Peyer's patch (tissue), 4 donors: Measurements from ENCODE around the gene FRYL. TPM values are rescaled to one million over a fixed set of nuclear protein-coding genes. Genes with fewer than 3 reads are reported as not detected.
"Not testable (repeated sequence)": the region's sequence is repeated elsewhere in the genome, so short reads cannot be mapped to it uniquely, and the experiment has no call there.

Experiments
- DNase-seq, 3 donors: peaks; one replicate each; pipeline ENCODE4 v3.0.0-alpha.2; 2017 to 2019
- H3K27ac ChIP-seq, 4 donors: fragments of 200-600 bp; sonication (generic); one replicate each; pipeline ENCODE4 v1.5.1; 2016 to 2019
- H3K27me3 ChIP-seq, 2 donors: fragments of 200-600 bp; sonication (generic); one replicate each; pipeline ENCODE4 v1.5.1; 2019
- H3K36me3 ChIP-seq, 3 donors: fragments of 200-600 bp; sonication (generic); one replicate each; pipeline ENCODE4 v1.5.1; 2016 to 2019
- H3K4me1 ChIP-seq, 4 donors: fragments of 200-600 bp; sonication (generic); one replicate each; pipeline ENCODE4 v1.5.1; 2016 to 2019
- H3K4me3 ChIP-seq, 4 donors: fragments of 200-600 bp; sonication (generic); 1 replicate in 3 of 4; 2 replicates in 1 of 4; pipeline ENCODE4 v1.5.1; 2016 to 2019; ENCODE audit warnings: mild to moderate bottlenecking in 1 of 4
- H3K9me3 ChIP-seq, 4 donors: fragments of 200-600 bp; sonication (generic); one replicate each; pipeline ENCODE4 v1.5.1; 2016 to 2019; ENCODE audit warnings: mild to moderate bottlenecking in 1 of 4
- CTCF ChIP-seq, 6 experiments: fragments of 450-650 bp in 4 of 6; fragments of 200-600 bp in 2 of 6; sonication (generic) in 1 of 6; IDR thresholded peaks; one replicate each; pipeline ENCODE4 v1.5.1; 2017 to 2019; ENCODE audit warnings: antibody characterized with exemption in 6 of 6, mild to moderate bottlenecking in 3 of 6, moderate library complexity in 1 of 6
- POLR2A ChIP-seq, 2 donors: fragments of 450-650 bp; IDR thresholded peaks; one replicate each; pipeline ENCODE4 v1.5.1; 2017; ENCODE audit warnings: antibody characterized with exemption in 2 of 2, mild to moderate bottlenecking in 2 of 2, moderate library complexity in 2 of 2
- total RNA-seq, 4 donors: library from RNA; depleted of rRNA; stranded (reverse); fragments of >200 nt; gene quantifications; one replicate each; pipeline ENCODE4 v1.1.0, GENCODE V29; 2016

FRYL gene
- total RNA-seq, 4 donors from 2014 or later = 220 to 253 (median 241) TPM

DNA sequence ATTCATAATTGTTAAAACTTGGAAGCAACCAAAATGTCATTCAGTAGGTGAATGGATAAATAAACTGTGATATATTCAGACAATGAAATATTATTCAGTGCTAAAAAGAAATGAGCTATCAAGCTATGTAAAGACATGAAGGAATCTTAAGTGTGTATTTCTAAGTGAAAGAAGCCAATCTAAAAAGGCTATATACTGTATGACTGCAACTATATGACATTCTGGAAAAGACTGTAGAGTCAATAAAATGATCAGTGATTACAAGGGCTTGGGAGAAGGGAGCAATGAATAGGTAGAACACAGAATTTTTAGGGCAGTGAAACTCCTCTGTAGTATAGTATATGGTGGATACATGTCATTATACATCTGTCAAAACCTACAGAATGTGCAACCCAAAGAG, 139.9 kb downstream of the FRYL start:
- no peaks in the 10 kb centered on the region for H3K27me3 ChIP-seq
- no peak overlapping the region for H3K27ac ChIP-seq
- DNase-seq = no peak
- peaks cover 0 to 18% (median 5%) of the 10 kb centered on the region in 4 donors for H3K4me1 ChIP-seq
- no peak overlapping the region for H3K4me3 ChIP-seq
- TF ChIP-seq POLR2A (IDR thresholded peaks at IDR 0.05) (no peak), CTCF (IDR thresholded peaks at IDR 0.05) (no peak)
- H3K9me3 ChIP-seq = no peaks in the 10 kb centered on the region
- H3K36me3 ChIP-seq = no peaks in the 10 kb centered on the region

GRCh38 chr4:48639807-48640206, 140.3 kb downstream of the FRYL start:
- Histone ChIP-seq H3K9me3 (no peaks in the 10 kb centered on the region), H3K27me3 (no peaks in the 10 kb centered on the region), H3K36me3 (no peaks in the 10 kb centered on the region), H3K4me3 (no peak overlapping the region), H3K27ac (no peak overlapping the region), H3K4me1 (peaks cover 0 to 19% (median 5%) of the 10 kb centered on the region in 4 donors)
- TF ChIP-seq POLR2A (IDR thresholded peaks at IDR 0.05) = no peak
- no peak for TF ChIP-seq CTCF (IDR thresholded peaks at IDR 0.05)
- no peak for DNase-seq

DNA sequence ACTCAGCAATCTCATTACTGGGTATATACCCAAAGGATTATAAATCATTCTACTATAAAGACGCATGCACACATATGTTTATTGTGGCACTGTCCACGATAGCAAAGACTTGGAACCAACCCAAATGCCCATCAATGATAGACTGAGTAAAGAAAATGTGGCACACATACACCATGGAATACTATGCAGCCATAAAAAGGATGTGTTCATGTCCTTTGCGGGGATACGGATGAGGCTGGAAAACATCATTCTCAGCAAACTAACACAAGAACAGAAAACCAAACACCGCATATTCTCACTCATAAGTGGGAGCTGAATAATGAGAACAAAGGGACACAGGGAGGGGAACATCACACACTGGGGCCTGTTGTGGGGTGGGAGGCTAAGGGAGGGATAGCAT, 141.5 kb downstream of the FRYL start:
- H3K27ac ChIP-seq = not testable (repeated sequence)

DNA sequence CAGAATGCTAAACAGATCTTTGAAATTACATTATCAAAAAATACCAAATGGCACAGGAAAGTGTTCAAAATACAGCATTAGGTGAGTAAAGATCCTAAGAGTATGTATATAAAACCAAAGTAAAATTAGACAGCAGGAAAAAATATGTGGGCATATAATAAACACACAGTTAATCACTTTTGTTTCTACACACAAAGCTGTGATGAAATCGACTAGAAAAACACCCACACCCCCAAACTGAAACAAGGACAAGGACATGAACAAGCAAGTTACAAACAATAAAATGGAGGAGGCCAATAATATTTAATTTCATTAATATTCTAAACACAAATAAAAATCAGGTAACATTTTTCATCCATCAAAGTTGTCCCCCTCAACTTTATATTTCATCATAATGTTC, 143.2 kb downstream of the FRYL start:
- no peak overlapping the region for H3K27ac ChIP-seq
- no peaks in the 10 kb centered on the region for H3K36me3 ChIP-seq
- no peak for TF ChIP-seq CTCF (IDR thresholded peaks at IDR 0.05)
- TF ChIP-seq POLR2A (IDR thresholded peaks at IDR 0.05) = no peak
- H3K4me3 ChIP-seq = no peak overlapping the region
- H3K27me3 ChIP-seq = no peaks in the 10 kb centered on the region
- H3K4me1 ChIP-seq = peaks cover 0 to 9% (median 4%) of the 10 kb centered on the region in 4 donors
- no peaks in the 10 kb centered on the region for H3K9me3 ChIP-seq
- no peak for DNase-seq

More for the DNA sequence above, 141.5 kb downstream of the FRYL start:
- not testable (repeated sequence) for H3K9me3 ChIP-seq, H3K27me3 ChIP-seq, DNase-seq, H3K4me3 ChIP-seq, H3K36me3 ChIP-seq
- H3K4me1 ChIP-seq = peaks cover 0 to 19% (median 5%) of the 10 kb centered on the region in 4 donors

GRCh38 chr4:48635980-48636379, 144.1 kb downstream of the FRYL start:
- TF ChIP-seq CTCF (IDR thresholded peaks at IDR 0.05) (no peak), POLR2A (IDR thresholded peaks at IDR 0.05) (no peak)
- no peaks in the 10 kb centered on the region for H3K27me3 ChIP-seq
- H3K27ac ChIP-seq = no peak overlapping the region
- H3K4me3 ChIP-seq = no peak overlapping the region
- no peaks in the 10 kb centered on the region for H3K9me3 ChIP-seq
- no peaks in the 10 kb centered on the region for H3K36me3 ChIP-seq
- DNase-seq = no peak
- H3K4me1 ChIP-seq = peaks cover 0 to 9% (median 4%) of the 10 kb centered on the region in 4 donors

GRCh38 chr4:48635310-48635709, 144.8 kb downstream of the FRYL start:
- Histone ChIP-seq H3K27me3 (no peaks in the 10 kb centered on the region), H3K4me3 (no peak overlapping the region), H3K36me3 (no peaks in the 10 kb centered on the region), H3K4me1 (peaks cover 0 to 9% (median 2%) of the 10 kb centered on the region in 4 donors), H3K9me3 (no peaks in the 10 kb centered on the region), H3K27ac (no peak overlapping the region)
- no peak for DNase-seq
- no peak for TF ChIP-seq CTCF (IDR thresholded peaks at IDR 0.05)
- no peak for TF ChIP-seq POLR2A (IDR thresholded peaks at IDR 0.05)
